Lower leg skin (tissue), 3 donors: ENCODE data around the gene SERINC2.

ENCODE experiments used
- CTCF ChIP-seq, 3 donors: fragments of 450-650 bp; IDR thresholded peaks; one replicate each; pipeline ENCODE4 v1.5.1; 2016; ENCODE audit warnings: antibody characterized with exemption in 3 of 3, mild to moderate bottlenecking in 3 of 3, moderate library complexity in 2 of 3
- POLR2A ChIP-seq, 2 donors: fragments of 450-650 bp; IDR thresholded peaks; one replicate each; pipeline ENCODE4 v1.6.1; 2016 to 2017; ENCODE audit warnings: antibody characterized with exemption in 2 of 2, mild to moderate bottlenecking in 1 of 2, moderate library complexity in 1 of 2

GRCh38 chr1:31410871-31411270 lies 2.1 kb upstream of the SERINC2 start:
- TF ChIP-seq POLR2A (IDR thresholded peaks at IDR 0.05) (no peak), CTCF (IDR thresholded peaks at IDR 0.05) (no peak)
